K562 (cell line): ENCODE data around the gene SLC39A9.

Source experiments
- EP300 ChIP-seq: IDR thresholded peaks from 2 replicates; pipeline ENCODE4 v1.6.1; 2012; ENCODE audit warnings: low read length, improper control_type of control experiment
- MAFF ChIP-seq: IDR thresholded peaks from 2 replicates; pipeline ENCODE4 v1.6.1; 2012; ENCODE audit warnings: low read length, improper control_type of control experiment

- TF ChIP-seq EP300 (no peak), MAFF (no peak)
Observed at GRCh38 chr14:69350892-69351291, 47.6 kb upstream of the SLC39A9 start.
